HG03575 (cell line): ENCODE measurements around the gene NKX1-1.
"Not testable (repeated sequence)": the region's sequence is repeated elsewhere in the genome, so short reads cannot be mapped to it uniquely, and the experiment has no call there.

Source experiments
- ATAC-seq: cut with Tn5 transposase; IDR thresholded peaks from one replicate; pipeline ENCODE4 v1.9.1; 2021; ENCODE audit not compliant: unreplicated experiment, insufficient number of reproducible peaks, low FRiP score; ENCODE audit errors: extremely low read depth

Gene NKX1-1

GRCh38 chr4:1378559-1379231 lies 27.5 kb downstream of the NKX1-1 start:
- ATAC-seq, result no peak

- no peak for ATAC-seq
These were observed 28.5 kb downstream of the NKX1-1 start for GRCh38 chr4:1377606-1378261.

GRCh38 chr4:1376841-1377605 lies 29.2 kb downstream of the NKX1-1 start:
- no peak for ATAC-seq

GRCh38 chr4:1376391-1376840 lies 29.8 kb downstream of the NKX1-1 start:
- no peak for ATAC-seq

- ATAC-seq, result no peak
These were observed 30.4 kb downstream of the NKX1-1 start for GRCh38 chr4:1375761-1376322.

- ATAC-seq, result no peak
These were observed 31.1 kb downstream of the NKX1-1 start for GRCh38 chr4:1375051-1375721.

GRCh38 chr4:1374706-1375045 lies 31.6 kb downstream of the NKX1-1 start:
- ATAC-seq, result no peak

GRCh38 chr4:1373892-1374705 lies 32.1 kb downstream of the NKX1-1 start:
- no peak for ATAC-seq

GRCh38 chr4:1372576-1372975 lies 33.7 kb downstream of the NKX1-1 start:
- ATAC-seq, result not testable (repeated sequence)

GRCh38 chr4:1371176-1372165 lies 34.8 kb downstream of the NKX1-1 start:
- no peak for ATAC-seq

GRCh38 chr4:1370321-1371124 lies 35.7 kb downstream of the NKX1-1 start:
- no peak for ATAC-seq

GRCh38 chr4:1369479-1370079 lies 36.7 kb downstream of the NKX1-1 start:
- ATAC-seq, result no peak

GRCh38 chr4:1369091-1369450 lies 37.2 kb downstream of the NKX1-1 start:
- ATAC-seq, result no peak

- ATAC-seq, result no peak
These were observed 37.7 kb downstream of the NKX1-1 start for GRCh38 chr4:1368421-1369090.

- ATAC-seq, result no peak
These were observed 38.3 kb downstream of the NKX1-1 start for GRCh38 chr4:1367936-1368289.
